GM23338 (cell line): Measurements from ENCODE around the gene BCL2. TPM values are rescaled to one million over a fixed set of nuclear protein-coding genes. Genes with fewer than 3 reads are reported as not detected.

ENCODE experiments used
- ATAC-seq: fragments of 200-7000 bp; cut with Tn5 transposase; 3 replicates; pipeline ENCODE4 v1.9.1; 2020
- DNase-seq: peaks from one replicate; pipeline ENCODE4 v3.0.0-alpha.2; 2015; ENCODE audit warnings: low spot score
- H2AFZ ChIP-seq: fragments of 200-600 bp; sonication (generic); 2 replicates; pipeline ENCODE4 v1.8.0; 2016; ENCODE audit warnings: antibody characterized with exemption, mild to moderate bottlenecking, moderate library complexity
- H3F3A ChIP-seq: fragments of 200-600 bp; sonication (generic); replicated peaks from 2 replicates; pipeline ENCODE4 v1.8.0; 2017; ENCODE audit warnings: antibody characterized with exemption, mixed run types, low read depth
- H3K27ac ChIP-seq: fragments of 200-600 bp; sonication (generic); 2 replicates; pipeline ENCODE4 v1.6.1; 2016; ENCODE audit warnings: low read depth
- H3K27me3 ChIP-seq: fragments of 200-600 bp; sonication (generic); 2 replicates; pipeline ENCODE4 v1.8.0; 2016; ENCODE audit warnings: mild to moderate bottlenecking, mixed run types, moderate library complexity; ENCODE audit not compliant: insufficient read depth
- H3K36me3 ChIP-seq: fragments of 200-600 bp; sonication (generic); 2 replicates; pipeline ENCODE4 v1.8.0; 2016; ENCODE audit warnings: mild to moderate bottlenecking; ENCODE audit not compliant: insufficient read depth
- H3K4me1 ChIP-seq: fragments of 200-600 bp; sonication (generic); 2 replicates; pipeline ENCODE4 v1.8.0; 2016; ENCODE audit warnings: mild to moderate bottlenecking, moderate library complexity; ENCODE audit not compliant: insufficient read depth
- H3K4me2 ChIP-seq: fragments of 200-600 bp; sonication (generic); 2 replicates; pipeline ENCODE4 v1.7.1; 2017; ENCODE audit warnings: mixed run types
- H3K4me3 ChIP-seq: fragments of 200-600 bp; sonication (generic); 2 replicates; pipeline ENCODE4 v1.6.1; 2016; ENCODE audit warnings: mixed run types
- H3K79me2 ChIP-seq: fragments of 200-600 bp; sonication (generic); replicated peaks from 2 replicates; pipeline ENCODE4 v1.8.0; 2017; ENCODE audit warnings: mild to moderate bottlenecking; ENCODE audit not compliant: insufficient read depth
- H3K9me2 ChIP-seq: fragments of 200-600 bp; sonication (generic); 2 replicates; pipeline ENCODE4 v1.8.0; 2017; ENCODE audit not compliant: insufficient read depth
- H4K20me1 ChIP-seq: fragments of 200-600 bp; sonication (generic); replicated peaks from 2 replicates; pipeline ENCODE4 v1.8.0; 2017; ENCODE audit warnings: mild to moderate bottlenecking; ENCODE audit not compliant: insufficient read depth
- H3K27ac Mint-ChIP-seq: 2 replicates; pipeline ENCODE4 v1.8.0; 2020; ENCODE audit warnings: inconsistent platforms, mild to moderate bottlenecking, moderate library complexity, mixed read lengths
- H3K27me3 Mint-ChIP-seq: 3 replicates; pipeline ENCODE4 v1.8.0; 2022; ENCODE audit warnings: low read depth, mild to moderate bottlenecking, moderate library complexity, mixed read lengths, inconsistent platforms; ENCODE audit not compliant: insufficient read depth, poor library complexity
- H3K36me3 Mint-ChIP-seq: 3 replicates; pipeline ENCODE4 v1.8.0; 2021; ENCODE audit warnings: low read depth, mild to moderate bottlenecking, inconsistent platforms, moderate library complexity, mixed read lengths
- H3K4me1 Mint-ChIP-seq: 3 replicates; pipeline ENCODE4 v1.8.0; 2020; ENCODE audit warnings: mild to moderate bottlenecking, inconsistent platforms, mixed read lengths
- H3K4me3 Mint-ChIP-seq: 3 replicates; pipeline ENCODE4 v1.8.0; 2021; ENCODE audit warnings: moderate library complexity, mild to moderate bottlenecking, inconsistent platforms, mixed read lengths
- H3K9me3 Mint-ChIP-seq: 3 replicates; pipeline ENCODE4 v1.8.0; 2020; ENCODE audit warnings: moderate library complexity, mild to moderate bottlenecking, inconsistent platforms, mixed read lengths
- CREB1 ChIP-seq: fragments of 250-450 bp; sonication (Bioruptor Pico); IDR thresholded peaks from 2 replicates; pipeline ENCODE4 v1.5.0; 2020; ENCODE audit warnings: low read depth, mild to moderate bottlenecking, moderate library complexity
- EZH2 ChIP-seq: fragments of 200-600 bp; sonication (generic); IDR thresholded peaks from one replicate; pipeline ENCODE4 v1.8.0; 2017; ENCODE audit warnings: antibody characterized with exemption, mild to moderate bottlenecking, low read depth; ENCODE audit not compliant: unreplicated experiment
- EZH2phosphoT487 ChIP-seq: fragments of 200-600 bp; sonication (generic); IDR thresholded peaks from one replicate; pipeline ENCODE4 v1.8.1; 2018; ENCODE audit warnings: antibody characterized with exemption; ENCODE audit not compliant: unreplicated experiment
- JUNB ChIP-seq: IDR thresholded peaks from one replicate; pipeline ENCODE4 v1.6.1; 2016; ENCODE audit warnings: antibody characterized with exemption; ENCODE audit not compliant: unreplicated experiment
- POLR2AphosphoS5 ChIP-seq: IDR thresholded peaks from 2 replicates; pipeline ENCODE4 v1.6.1; 2016; ENCODE audit warnings: antibody characterized with exemption, low read depth
- STAT1 ChIP-seq: IDR thresholded peaks from one replicate; pipeline ENCODE4 v1.6.1; 2016; ENCODE audit warnings: antibody characterized with exemption; ENCODE audit not compliant: unreplicated experiment
- ZNF331 ChIP-seq: fragments of 250-450 bp; sonication (Bioruptor Pico); IDR thresholded peaks from 2 replicates; pipeline ENCODE4 v1.5.0; 2020; ENCODE audit warnings: low read depth, mild to moderate bottlenecking, moderate library complexity
- polyA plus RNA-seq: library from polyadenylated mRNA; unstranded; fragments of >200 nt; fragmentation: Nextera tagmentation; extraction: Ambion mirVana; gene quantifications from 2 replicates; pipeline ENCODE4 v1.2.1, GENCODE V29; 2016
- total RNA-seq: library from RNA; depleted of rRNA; stranded (reverse); fragments of >200 nt; shearing (Covaris generic); gene quantifications from 2 replicates; pipeline ENCODE4 v1.2.3, GENCODE V29; 2014
- TF ChIP-seq, protein P1 (sequence below): IDR thresholded peaks from 2 replicates; pipeline ENCODE4 v1.6.1; 2016; ENCODE audit warnings: antibody characterized with exemption
- TF ChIP-seq, protein P2 (sequence below), 2 experiments: fragments of 200-600 bp in 1 of 2; sonication (generic) in 1 of 2; conservative IDR thresholded peaks; 2 replicates each; pipeline versions ENCODE4 v1.5.1 to v1.6.1; 2016 to 2017; ENCODE audit warnings: antibody characterized with exemption in 2 of 2, low read depth in 2 of 2, mild to moderate bottlenecking in 2 of 2, moderate library complexity in 1 of 2
- TF ChIP-seq, protein P3 (sequence below): fragments of 250-450 bp; sonication (Bioruptor Pico); IDR thresholded peaks from 2 replicates; pipeline ENCODE4 v1.5.0; 2020; ENCODE audit warnings: mild to moderate bottlenecking, moderate library complexity

The BCL2 gene
- total and polyA plus RNA-seq, 2 experiments from 2014 or later, result 1.2 to 4.0 TPM

DNA sequence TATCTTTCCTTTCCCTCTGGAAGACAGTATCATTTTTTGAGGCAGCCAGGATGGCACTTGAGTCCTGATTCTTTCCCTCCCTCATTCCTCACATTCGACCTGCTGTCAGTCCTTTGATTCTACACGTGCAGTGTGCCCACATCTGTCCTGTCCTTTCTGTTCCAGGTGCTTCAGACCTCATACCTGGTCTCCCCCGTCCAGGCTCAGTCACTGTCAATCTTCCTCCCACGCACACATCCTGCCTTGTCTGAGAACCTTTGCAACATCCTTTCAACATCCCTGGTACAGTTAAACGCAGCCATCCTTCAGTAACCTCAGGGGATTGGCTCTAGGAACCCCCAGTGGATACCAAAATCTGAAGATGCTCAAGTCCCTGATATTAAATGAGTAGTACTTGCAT is 10.1 kb downstream of the BCL2 start (continued):
- TF ChIP-seq, protein P1, sequence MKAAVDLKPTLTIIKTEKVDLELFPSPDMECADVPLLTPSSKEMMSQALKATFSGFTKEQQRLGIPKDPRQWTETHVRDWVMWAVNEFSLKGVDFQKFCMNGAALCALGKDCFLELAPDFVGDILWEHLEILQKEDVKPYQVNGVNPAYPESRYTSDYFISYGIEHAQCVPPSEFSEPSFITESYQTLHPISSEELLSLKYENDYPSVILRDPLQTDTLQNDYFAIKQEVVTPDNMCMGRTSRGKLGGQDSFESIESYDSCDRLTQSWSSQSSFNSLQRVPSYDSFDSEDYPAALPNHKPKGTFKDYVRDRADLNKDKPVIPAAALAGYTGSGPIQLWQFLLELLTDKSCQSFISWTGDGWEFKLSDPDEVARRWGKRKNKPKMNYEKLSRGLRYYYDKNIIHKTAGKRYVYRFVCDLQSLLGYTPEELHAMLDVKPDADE, result no peak
- TF ChIP-seq POLR2AphosphoS5 (no peak), EZH2phosphoT487 (no peak), JUNB (no peak), EZH2 (no peak), ZNF331 (CRISPR knock-in tag) (no peak)
- TF ChIP-seq, protein P2, sequence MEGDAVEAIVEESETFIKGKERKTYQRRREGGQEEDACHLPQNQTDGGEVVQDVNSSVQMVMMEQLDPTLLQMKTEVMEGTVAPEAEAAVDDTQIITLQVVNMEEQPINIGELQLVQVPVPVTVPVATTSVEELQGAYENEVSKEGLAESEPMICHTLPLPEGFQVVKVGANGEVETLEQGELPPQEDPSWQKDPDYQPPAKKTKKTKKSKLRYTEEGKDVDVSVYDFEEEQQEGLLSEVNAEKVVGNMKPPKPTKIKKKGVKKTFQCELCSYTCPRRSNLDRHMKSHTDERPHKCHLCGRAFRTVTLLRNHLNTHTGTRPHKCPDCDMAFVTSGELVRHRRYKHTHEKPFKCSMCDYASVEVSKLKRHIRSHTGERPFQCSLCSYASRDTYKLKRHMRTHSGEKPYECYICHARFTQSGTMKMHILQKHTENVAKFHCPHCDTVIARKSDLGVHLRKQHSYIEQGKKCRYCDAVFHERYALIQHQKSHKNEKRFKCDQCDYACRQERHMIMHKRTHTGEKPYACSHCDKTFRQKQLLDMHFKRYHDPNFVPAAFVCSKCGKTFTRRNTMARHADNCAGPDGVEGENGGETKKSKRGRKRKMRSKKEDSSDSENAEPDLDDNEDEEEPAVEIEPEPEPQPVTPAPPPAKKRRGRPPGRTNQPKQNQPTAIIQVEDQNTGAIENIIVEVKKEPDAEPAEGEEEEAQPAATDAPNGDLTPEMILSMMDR (conservative IDR thresholded peaks at IDR 0.05; ENCODE audit: low read depth in 2 of 2), result no peak

DNA sequence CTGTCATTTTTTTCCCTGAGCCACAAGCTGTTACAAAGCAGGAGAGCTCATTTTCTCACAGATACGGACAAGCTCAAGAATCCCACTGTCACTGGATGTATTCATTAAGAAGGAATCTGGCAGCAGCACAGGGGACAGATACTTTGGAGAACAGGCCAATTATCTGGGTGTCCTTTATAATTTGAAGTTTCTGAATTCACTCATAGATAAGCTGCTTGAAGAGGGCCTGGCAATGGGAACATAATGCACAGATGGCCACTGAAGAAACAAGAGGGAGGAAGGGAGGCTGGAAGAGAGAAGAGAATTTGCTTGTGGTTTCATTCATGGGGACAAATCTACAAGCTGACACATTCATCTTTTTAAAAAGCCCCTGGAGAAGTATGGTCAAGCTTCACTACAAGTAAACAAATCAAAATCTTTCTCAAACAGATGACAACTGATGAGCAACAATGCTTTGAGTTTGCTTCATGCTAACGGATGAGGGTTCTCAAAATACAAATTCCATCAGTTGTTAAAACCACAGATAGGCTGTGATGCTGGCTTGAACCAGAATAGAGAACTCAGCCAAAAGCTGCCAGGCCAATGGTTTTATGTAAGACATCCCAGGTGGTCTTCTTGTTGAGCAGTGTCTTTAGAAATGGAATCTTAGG is 11.9 kb downstream of the BCL2 start:
- peaks cover 2% of the 10 kb centered on the region; the same call in 1 of the 3 replicates for H3K4me1 Mint-ChIP-seq
- H3K27me3 Mint-ChIP-seq, result no peaks in the 10 kb centered on the region
- ATAC-seq, result no peak
- Histone ChIP-seq H4K20me1 (no peaks in the 10 kb centered on the region), H3K36me3 (no peaks in the 10 kb centered on the region), H2AFZ (no peak overlapping the region), H3K27ac (no peak overlapping the region), H3K9me2 (0 out of 2 replicates have a peak, but pooled peaks cover 4% of the 10 kb centered on the region), H3F3A (no peaks in the 10 kb centered on the region), H3K4me3 (no peak overlapping the region), H3K79me2 (no peaks in the 10 kb centered on the region), H3K4me2 (no peak overlapping the region), H3K27me3 (no peaks in the 10 kb centered on the region), H3K4me1 (no peaks in the 10 kb centered on the region)
- H3K27ac Mint-ChIP-seq, result no peak overlapping the region
- no peaks in the 10 kb centered on the region for H3K36me3 Mint-ChIP-seq
- H3K9me3 Mint-ChIP-seq, result no peaks in the 10 kb centered on the region
- no peak overlapping the region for H3K4me3 Mint-ChIP-seq
- TF ChIP-seq EZH2phosphoT487, result no peak
- DNase-seq, result no peak

GRCh38 chr18:63306819-63307550 is 12.6 kb downstream of the BCL2 start:
- Mint-ChIP-seq H3K4me3 (no peak overlapping the region), H3K4me1 (peaks cover 2% of the 10 kb centered on the region; the same call in 1 of the 3 replicates), H3K9me3 (no peaks in the 10 kb centered on the region), H3K27me3 (no peaks in the 10 kb centered on the region), H3K27ac (no peak overlapping the region), H3K36me3 (no peaks in the 10 kb centered on the region)
- Histone ChIP-seq H4K20me1 (no peaks in the 10 kb centered on the region), H3K79me2 (no peaks in the 10 kb centered on the region), H2AFZ (no peak overlapping the region), H3F3A (no peaks in the 10 kb centered on the region), H3K4me3 (no peak overlapping the region), H3K27me3 (no peaks in the 10 kb centered on the region), H3K27ac (no peak overlapping the region), H3K4me2 (no peak overlapping the region), H3K9me2 (0 out of 2 replicates have a peak, but pooled peaks cover 4% of the 10 kb centered on the region), H3K36me3 (no peaks in the 10 kb centered on the region), H3K4me1 (no peaks in the 10 kb centered on the region)
- DNase-seq, result no peak
- ATAC-seq, result no peak
- TF ChIP-seq CREB1 (no peak), STAT1 (no peak), EZH2 (no peak)
- TF ChIP-seq, protein P3, sequence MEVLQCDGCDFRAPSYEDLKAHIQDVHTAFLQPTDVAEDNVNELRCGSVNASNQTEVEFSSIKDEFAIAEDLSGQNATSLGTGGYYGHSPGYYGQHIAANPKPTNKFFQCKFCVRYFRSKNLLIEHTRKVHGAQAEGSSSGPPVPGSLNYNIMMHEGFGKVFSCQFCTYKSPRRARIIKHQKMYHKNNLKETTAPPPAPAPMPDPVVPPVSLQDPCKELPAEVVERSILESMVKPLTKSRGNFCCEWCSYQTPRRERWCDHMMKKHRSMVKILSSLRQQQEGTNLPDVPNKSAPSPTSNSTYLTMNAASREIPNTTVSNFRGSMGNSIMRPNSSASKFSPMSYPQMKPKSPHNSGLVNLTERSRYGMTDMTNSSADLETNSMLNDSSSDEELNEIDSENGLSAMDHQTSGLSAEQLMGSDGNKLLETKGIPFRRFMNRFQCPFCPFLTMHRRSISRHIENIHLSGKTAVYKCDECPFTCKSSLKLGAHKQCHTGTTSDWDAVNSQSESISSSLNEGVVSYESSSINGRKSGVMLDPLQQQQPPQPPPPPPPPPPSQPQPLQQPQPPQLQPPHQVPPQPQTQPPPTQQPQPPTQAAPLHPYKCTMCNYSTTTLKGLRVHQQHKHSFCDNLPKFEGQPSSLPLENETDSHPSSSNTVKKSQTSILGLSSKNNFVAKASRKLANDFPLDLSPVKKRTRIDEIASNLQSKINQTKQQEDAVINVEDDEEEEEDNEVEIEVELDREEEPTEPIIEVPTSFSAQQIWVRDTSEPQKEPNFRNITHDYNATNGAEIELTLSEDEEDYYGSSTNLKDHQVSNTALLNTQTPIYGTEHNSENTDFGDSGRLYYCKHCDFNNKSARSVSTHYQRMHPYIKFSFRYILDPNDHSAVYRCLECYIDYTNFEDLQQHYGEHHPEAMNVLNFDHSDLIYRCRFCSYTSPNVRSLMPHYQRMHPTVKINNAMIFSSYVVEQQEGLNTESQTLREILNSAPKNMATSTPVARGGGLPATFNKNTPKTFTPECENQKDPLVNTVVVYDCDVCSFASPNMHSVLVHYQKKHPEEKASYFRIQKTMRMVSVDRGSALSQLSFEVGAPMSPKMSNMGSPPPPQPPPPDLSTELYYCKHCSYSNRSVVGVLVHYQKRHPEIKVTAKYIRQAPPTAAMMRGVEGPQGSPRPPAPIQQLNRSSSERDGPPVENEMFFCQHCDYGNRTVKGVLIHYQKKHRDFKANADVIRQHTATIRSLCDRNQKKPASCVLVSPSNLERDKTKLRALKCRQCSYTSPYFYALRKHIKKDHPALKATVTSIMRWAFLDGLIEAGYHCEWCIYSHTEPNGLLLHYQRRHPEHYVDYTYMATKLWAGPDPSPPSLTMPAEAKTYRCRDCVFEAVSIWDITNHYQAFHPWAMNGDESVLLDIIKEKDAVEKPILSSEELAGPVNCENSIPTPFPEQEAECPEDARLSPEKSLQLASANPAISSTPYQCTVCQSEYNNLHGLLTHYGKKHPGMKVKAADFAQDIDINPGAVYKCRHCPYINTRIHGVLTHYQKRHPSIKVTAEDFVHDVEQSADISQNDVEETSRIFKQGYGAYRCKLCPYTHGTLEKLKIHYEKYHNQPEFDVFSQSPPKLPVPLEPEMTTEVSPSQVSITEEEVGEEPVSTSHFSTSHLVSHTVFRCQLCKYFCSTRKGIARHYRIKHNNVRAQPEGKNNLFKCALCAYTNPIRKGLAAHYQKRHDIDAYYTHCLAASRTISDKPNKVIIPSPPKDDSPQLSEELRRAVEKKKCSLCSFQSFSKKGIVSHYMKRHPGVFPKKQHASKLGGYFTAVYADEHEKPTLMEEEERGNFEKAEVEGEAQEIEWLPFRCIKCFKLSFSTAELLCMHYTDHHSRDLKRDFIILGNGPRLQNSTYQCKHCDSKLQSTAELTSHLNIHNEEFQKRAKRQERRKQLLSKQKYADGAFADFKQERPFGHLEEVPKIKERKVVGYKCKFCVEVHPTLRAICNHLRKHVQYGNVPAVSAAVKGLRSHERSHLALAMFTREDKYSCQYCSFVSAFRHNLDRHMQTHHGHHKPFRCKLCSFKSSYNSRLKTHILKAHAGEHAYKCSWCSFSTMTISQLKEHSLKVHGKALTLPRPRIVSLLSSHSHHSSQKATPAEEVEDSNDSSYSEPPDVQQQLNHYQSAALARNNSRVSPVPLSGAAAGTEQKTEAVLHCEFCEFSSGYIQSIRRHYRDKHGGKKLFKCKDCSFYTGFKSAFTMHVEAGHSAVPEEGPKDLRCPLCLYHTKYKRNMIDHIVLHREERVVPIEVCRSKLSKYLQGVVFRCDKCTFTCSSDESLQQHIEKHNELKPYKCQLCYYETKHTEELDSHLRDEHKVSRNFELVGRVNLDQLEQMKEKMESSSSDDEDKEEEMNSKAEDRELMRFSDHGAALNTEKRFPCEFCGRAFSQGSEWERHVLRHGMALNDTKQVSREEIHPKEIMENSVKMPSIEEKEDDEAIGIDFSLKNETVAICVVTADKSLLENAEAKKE (CRISPR knock-in tag), result no peak
